UCSD-AML1 (cell line): ENCODE measurements around the gene FOXF1.

Experiments
- DNase-seq: peaks from one replicate; lab custom pipeline; 2025; ENCODE audit not compliant: unreplicated experiment; lab: John Stamatoyannopoulos, UW

The FOXF1 gene

DNA sequence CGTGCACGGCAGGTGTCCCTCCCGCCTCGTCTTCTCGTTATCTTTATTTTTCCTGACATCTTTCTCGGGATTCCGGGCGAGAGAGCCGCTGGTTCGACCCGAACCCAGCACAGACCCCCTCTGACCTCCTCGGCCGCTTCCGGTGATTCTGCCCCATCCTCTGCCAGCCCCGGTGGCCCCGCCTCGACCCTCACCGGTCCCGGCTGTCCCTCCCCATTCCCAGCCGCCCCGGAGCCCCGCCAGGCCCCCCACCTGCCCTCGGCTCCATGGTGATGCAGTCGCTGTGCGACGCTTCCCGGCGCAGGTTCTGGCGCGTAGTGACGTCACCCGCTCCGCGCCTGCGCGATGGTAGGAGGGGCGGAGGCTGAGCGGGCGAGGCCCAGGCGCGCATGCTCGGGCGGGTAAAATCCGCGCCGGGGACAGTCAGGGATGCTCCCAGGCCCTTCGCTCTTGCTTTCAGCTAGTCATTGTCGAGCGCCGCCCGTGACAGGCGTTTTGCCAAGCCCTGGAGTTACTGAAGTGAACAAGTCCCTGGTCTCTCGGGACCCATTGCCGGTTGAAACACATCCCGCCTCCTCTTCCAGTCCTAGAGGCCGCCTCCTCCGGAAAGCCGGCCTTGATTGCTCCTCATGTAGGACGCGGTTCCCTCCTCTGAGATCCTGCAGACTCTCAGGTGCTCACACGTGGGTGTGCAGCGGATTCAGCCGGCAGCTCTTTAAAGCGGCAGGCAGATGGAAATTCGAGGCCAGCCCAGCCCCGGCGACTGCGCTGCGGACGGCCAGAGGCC lies 44.8 kb downstream of the FOXF1 start, which contains the start of gene MTHFSD:
MTHFSD (minus strand) TSS at position 319 of the 787 bp plus-strand sequence; CDS start at position 268, 51 bp downstream.
- DNase-seq: peak; percentile 94

DNA sequence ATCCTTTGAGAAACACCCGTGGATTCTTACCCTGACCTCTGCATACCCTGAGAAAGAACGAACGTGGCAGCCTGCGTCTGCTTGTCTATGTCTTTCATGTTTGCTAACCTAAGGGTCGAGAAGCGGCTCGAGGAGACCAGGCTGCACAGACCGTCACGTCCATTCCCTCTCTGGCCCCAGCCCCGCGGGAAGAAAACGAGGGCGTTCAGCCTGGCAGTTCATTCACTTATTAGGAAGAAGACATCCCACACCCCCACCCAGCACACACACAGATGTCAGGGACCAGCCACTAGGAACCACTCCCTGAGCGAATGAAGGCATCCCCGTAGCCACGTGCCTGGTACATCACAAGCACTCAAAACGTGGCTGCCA lies 45.4 kb downstream of the FOXF1 start:
- DNase-seq: no peak

DNA sequence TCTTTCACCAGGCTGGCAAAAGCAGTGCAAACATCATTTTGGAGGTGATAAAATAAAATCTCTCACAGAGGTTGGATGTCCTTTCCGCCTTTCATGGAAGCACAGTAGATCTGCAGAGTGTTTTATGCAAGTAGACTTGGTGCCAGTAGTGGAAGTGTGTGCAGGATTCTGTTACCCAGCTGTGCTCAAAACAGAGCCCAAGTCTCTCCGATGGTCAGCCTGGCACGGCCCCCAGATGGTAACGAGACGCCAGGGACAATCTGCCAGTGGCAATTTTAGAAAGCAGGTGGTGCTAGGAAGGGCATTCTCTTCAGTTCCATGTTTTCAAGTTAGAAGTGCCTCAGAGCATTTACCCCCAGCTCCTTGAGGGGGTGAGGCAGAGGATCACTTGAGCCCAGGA lies 46.2 kb downstream of the FOXF1 start:
- no peak for DNase-seq

DNA sequence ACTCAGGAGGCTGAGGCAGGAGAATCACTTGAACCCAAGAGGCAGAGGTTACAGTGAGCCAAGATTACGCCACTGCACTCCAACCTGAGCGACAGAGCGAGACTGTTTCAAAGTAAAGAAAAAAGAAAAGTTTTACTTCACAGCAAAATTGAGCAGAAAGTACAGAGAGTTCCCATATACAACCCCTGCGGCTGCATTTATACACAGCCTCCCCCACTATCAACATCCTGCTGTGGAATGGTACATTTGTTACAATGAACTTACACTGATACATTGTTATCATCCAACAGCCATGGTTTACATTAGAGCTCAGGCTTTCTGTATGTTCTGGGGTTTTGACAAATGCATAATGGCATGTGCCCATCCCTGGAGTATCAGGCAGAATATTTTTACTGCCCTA lies 47.3 kb downstream of the FOXF1 start:
- no peak for DNase-seq

DNA sequence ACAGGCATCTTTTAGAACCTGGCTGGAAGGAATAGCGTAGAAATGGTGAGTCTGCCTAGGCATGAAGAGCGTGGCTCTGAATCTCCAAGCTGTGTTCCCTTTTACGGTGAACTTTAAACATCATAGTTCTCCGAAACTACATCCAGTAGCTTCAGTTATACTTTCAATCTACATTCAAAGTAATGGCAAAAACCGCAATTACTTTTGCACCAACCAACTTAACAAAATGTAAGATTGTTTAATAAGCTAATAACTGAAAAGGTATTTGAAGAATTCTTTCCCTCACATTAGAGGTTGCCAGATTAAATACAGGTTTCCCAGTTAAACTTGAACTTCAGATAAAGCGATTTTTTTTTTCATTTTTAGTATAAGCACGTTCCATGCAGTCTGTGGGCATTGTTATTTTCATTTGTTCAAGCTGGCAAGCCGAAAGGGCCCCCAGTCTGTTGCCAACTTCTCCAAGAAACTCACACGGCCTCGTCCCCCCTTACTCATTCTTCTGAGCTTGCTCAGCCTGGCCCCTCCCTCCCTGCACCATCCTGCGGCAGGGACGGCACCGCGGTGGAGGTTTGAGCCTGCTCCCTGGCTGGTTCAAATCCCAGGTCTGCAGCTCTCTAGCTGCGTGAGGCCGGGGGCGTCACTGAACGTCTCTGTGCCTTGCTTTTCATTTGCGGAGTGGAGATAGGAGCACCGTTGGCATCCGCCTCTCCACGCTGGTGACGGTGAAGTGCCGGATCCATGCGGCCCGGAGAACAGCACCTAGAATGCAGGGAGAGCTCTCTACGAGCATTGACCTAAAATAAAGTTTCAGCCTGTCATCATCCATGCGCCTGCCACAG lies 48.2 kb downstream of the FOXF1 start:
- DNase-seq: no peak

DNA sequence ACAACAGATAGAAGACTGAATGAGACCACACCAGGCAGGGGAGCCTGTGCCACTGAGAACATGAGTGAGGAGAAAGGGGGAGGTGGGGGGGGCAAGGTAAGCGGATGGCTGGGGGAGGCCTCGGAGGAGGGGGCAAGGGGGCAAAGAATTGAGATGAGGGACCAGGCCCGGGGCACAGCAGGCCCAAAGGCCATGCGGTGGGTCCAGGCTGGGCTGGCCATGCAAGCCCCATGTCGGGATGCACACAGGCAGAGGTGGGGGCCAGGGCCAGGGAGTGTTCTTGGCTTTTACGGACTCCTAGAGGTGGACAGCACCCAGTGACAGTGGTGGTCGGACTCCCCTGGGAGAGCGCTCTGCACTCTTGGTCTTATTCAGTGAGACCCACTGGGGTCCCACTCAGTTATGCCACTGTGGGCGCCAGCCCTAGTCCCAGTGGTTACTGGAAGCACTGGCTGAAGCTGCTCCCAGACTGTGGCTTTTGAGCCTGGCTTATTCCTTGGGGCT lies 49.5 kb downstream of the FOXF1 start:
- DNase-seq: no peak

DNA sequence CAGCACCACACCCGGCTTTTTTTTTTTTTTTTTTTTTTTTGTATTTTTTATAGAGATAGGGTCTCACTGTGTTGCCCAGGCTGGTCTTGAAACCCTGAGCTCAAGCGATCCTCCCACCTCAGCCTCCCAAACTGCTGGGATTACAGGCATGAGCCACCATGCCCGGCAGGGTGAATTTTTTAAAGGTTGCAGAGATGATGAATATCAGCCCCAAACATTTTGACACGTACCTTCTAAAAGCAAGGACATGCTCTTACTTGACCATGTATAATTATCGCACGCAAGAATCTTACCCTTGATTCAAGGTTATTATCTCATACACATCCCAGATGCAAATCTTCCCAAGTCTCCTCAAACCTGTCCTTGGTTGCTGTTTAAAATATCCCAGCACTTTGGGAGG lies 52.0 kb downstream of the FOXF1 start:
- no peak for DNase-seq

DNA sequence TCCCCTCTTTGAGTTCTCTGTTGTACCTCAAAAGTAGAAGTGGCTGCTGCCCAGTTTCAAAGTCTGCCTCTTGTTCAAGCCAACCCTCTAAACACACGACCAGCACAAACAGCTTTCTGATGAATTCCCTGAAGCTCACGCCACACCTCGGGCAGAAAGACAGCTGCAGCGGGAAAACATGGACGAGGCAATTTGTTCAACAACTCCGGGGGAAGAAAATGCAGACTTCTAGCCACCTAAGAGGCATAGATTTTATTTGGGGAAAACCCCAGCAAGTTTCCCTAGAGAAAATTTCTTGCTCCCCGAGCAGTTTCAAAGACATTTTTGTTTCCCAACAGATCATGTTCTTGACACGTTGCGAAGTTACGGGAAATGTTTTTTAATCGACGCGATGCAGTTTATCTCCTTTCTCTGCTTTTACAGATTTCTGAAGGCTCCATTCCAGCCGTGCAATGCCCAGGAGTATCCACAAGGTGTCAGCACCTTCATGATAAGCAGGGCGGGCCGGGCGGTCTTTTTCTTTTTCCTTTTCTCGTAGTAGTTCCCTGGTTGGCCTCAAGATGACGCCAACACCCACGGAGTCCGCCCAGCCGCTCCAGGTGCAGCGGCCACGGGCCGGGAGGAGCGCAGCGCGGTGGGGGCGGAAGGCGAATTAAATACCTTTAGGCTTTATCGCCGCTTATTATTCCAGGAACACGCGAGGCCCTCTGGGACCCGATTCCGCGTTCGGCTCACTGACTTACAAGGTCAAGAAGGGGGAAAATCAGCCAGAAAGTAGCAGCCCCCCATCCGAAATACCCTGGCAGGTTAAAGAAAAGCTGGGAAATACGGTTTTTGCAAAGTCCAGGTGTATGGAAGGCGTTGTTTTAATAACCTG lies 53.4 kb downstream of the FOXF1 start:
- DNase-seq: peak; percentile 81
